Skeletal muscle satellite cell (primary cell): ENCODE data around the gene POM121.
A peak's percentile ranks its signal among the peaks of the same experiment; 100 is the strongest.
"Not testable (repeated sequence)": the region's sequence is repeated elsewhere in the genome, so short reads cannot be mapped to it uniquely, and the experiment has no call there.

Source experiments
- H3K27me3 ChIP-seq: 2 replicates; pipeline ENCODE4 v1.7.0; 2013; ENCODE audit warnings: low read length; ENCODE audit not compliant: control insufficient read depth, insufficient read depth
- H3K36me3 ChIP-seq: 2 replicates; pipeline ENCODE4 v1.7.0; 2013; ENCODE audit warnings: mild to moderate bottlenecking, control low read depth, low read length; ENCODE audit not compliant: insufficient read depth
- H3K4me1 ChIP-seq: 2 replicates; pipeline ENCODE4 v1.7.0; 2013; ENCODE audit warnings: low read length; ENCODE audit not compliant: control insufficient read depth, insufficient read depth
- H3K4me2 ChIP-seq: 2 replicates; pipeline ENCODE4 v1.7.0; 2013; ENCODE audit warnings: mild to moderate bottlenecking, low read length
- H3K4me3 ChIP-seq: 2 replicates; pipeline ENCODE4 v1.7.0; 2013; ENCODE audit warnings: low read length
- H3K9ac ChIP-seq: 2 replicates; pipeline ENCODE4 v1.7.0; 2013; ENCODE audit warnings: mild to moderate bottlenecking, low read depth, low read length, moderate library complexity
- H3K9me3 ChIP-seq: replicated peaks from 2 replicates; pipeline ENCODE4 v1.7.0; 2013; ENCODE audit warnings: mild to moderate bottlenecking, control low read depth, low read length

The POM121 gene

GRCh38 chr7:72953901-72954562 is 29.1 kb downstream of the POM121 start:
- not testable (repeated sequence) for H3K9ac ChIP-seq, H3K9me3 ChIP-seq, H3K4me1 ChIP-seq, H3K27me3 ChIP-seq, H3K36me3 ChIP-seq
- Histone ChIP-seq H3K4me2 (peak overlapping the region; percentile 62), H3K4me3 (peak overlapping the region; percentile 57)

GRCh38 chr7:72954563-72955198 is 29.8 kb downstream of the POM121 start:
- not testable (repeated sequence) for H3K4me1 ChIP-seq, H3K27me3 ChIP-seq, H3K9ac ChIP-seq, H3K36me3 ChIP-seq, H3K4me3 ChIP-seq, H3K9me3 ChIP-seq
- peak overlapping the region; percentile 54 for H3K4me2 ChIP-seq

- H3K4me3 ChIP-seq, H3K27me3 ChIP-seq, H3K9ac ChIP-seq, H3K4me2 ChIP-seq, H3K4me1 ChIP-seq, H3K9me3 ChIP-seq, H3K36me3 ChIP-seq: not testable (repeated sequence)
These were observed 35.1 kb downstream of the POM121 start for GRCh38 chr7:72960029-72960428.

GRCh38 chr7:72960626-72961345 is 35.9 kb downstream of the POM121 start:
- not testable (repeated sequence) for H3K9ac ChIP-seq, H3K9me3 ChIP-seq, H3K4me3 ChIP-seq, H3K36me3 ChIP-seq, H3K27me3 ChIP-seq, H3K4me1 ChIP-seq, H3K4me2 ChIP-seq

GRCh38 chr7:72961346-72961650 is 36.4 kb downstream of the POM121 start:
- H3K36me3 ChIP-seq, H3K4me1 ChIP-seq, H3K4me3 ChIP-seq, H3K9me3 ChIP-seq, H3K4me2 ChIP-seq, H3K9ac ChIP-seq, H3K27me3 ChIP-seq: not testable (repeated sequence)

- H3K4me2 ChIP-seq, H3K9ac ChIP-seq, H3K9me3 ChIP-seq, H3K27me3 ChIP-seq, H3K4me3 ChIP-seq, H3K36me3 ChIP-seq, H3K4me1 ChIP-seq: not testable (repeated sequence)
These were observed 38.2 kb downstream of the POM121 start for GRCh38 chr7:72963056-72963455.

- H3K9ac ChIP-seq, H3K4me3 ChIP-seq, H3K36me3 ChIP-seq, H3K4me1 ChIP-seq, H3K9me3 ChIP-seq, H3K4me2 ChIP-seq, H3K27me3 ChIP-seq: not testable (repeated sequence)
These were observed 40.5 kb downstream of the POM121 start for GRCh38 chr7:72965186-72965975.

GRCh38 chr7:72966892-72967291 is 42.0 kb downstream of the POM121 start:
- not testable (repeated sequence) for H3K36me3 ChIP-seq, H3K4me2 ChIP-seq, H3K4me3 ChIP-seq, H3K9ac ChIP-seq, H3K4me1 ChIP-seq, H3K9me3 ChIP-seq, H3K27me3 ChIP-seq

GRCh38 chr7:72968980-72969516 is 44.2 kb downstream of the POM121 start, which contains the start of gene TRIM74:
TRIM74 (minus strand) TSS chr7:72969466; CDS start chr7:72966157, 3,309 bp downstream.
- not testable (repeated sequence) for H3K27me3 ChIP-seq, H3K36me3 ChIP-seq, H3K9me3 ChIP-seq, H3K4me2 ChIP-seq, H3K4me1 ChIP-seq, H3K9ac ChIP-seq, H3K4me3 ChIP-seq

GRCh38 chr7:72969688-72970087 is 44.8 kb downstream of the POM121 start:
- H3K4me1 ChIP-seq, H3K27me3 ChIP-seq, H3K36me3 ChIP-seq, H3K4me3 ChIP-seq, H3K4me2 ChIP-seq, H3K9me3 ChIP-seq, H3K9ac ChIP-seq: not testable (repeated sequence)

- H3K4me2 ChIP-seq, H3K4me1 ChIP-seq, H3K36me3 ChIP-seq, H3K4me3 ChIP-seq, H3K27me3 ChIP-seq, H3K9me3 ChIP-seq, H3K9ac ChIP-seq: not testable (repeated sequence)
These were observed 46.6 kb downstream of the POM121 start for GRCh38 chr7:72971505-72971904.
